ENCODE data around the gene GSG1L. TPM values are rescaled to one million over a fixed set of nuclear protein-coding genes. Genes with fewer than 3 reads are reported as not detected.

The GSG1L gene
- total and polyA plus RNA-seq, 9 of the 15 experiments (the other 6 are each of a cell fraction or from before 2014, with no cell fraction given): not detected

GRCh38 chr16:28090646-28091377 is 27.3 kb upstream of the GSG1L start (continued):
- TF ChIP-seq, protein P1, sequence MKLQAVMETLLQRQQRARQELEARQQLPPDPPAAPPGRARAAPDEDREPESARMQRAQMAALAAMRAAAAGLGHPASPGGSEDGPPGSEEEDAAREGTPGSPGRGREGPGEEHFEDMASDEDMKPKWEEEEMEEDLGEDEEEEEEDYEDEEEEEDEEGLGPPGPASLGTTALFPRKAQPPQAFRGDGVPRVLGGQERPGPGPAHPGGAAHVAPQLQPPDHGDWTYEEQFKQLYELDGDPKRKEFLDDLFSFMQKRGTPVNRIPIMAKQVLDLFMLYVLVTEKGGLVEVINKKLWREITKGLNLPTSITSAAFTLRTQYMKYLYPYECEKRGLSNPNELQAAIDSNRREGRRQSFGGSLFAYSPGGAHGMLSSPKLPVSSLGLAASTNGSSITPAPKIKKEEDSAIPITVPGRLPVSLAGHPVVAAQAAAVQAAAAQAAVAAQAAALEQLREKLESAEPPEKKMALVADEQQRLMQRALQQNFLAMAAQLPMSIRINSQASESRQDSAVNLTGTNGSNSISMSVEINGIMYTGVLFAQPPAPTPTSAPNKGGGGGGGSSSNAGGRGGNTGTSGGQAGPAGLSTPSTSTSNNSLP (IDR thresholded peaks at IDR 0.05; ENCODE audit: borderline replicate concordance, low read depth, low read length): no peak
- TF ChIP-seq MECOM (CRISPR knock-in tag; IDR thresholded peaks at IDR 0.05): no peak
- TF ChIP-seq KLF1 (tag; IDR thresholded peaks at IDR 0.05): no peak
- TF ChIP-seq ZNF165 (CRISPR knock-in tag; IDR thresholded peaks at IDR 0.05; ENCODE audit: borderline replicate concordance): no peak
- TF ChIP-seq, protein P2, sequence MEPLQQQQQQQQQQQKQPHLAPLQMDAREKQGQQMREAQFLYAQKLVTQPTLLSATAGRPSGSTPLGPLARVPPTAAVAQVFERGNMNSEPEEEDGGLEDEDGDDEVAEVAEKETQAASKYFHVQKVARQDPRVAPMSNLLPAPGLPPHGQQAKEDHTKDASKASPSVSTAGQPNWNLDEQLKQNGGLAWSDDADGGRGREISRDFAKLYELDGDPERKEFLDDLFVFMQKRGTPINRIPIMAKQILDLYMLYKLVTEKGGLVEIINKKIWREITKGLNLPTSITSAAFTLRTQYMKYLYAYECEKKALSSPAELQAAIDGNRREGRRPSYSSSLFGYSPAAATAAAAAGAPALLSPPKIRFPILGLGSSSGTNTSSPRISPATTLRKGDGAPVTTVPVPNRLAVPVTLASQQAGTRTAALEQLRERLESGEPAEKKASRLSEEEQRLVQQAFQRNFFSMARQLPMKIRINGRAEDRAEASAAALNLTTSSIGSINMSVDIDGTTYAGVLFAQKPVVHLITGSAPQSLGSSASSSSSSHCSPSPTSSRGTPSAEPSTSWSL (CRISPR knock-in tag; IDR thresholded peaks at IDR 0.05; ENCODE audit: borderline replicate concordance): no peak
- TF ChIP-seq EWSR1 (IDR thresholded peaks at IDR 0.05; ENCODE audit: borderline replicate concordance, low read depth, partially characterized antibody): no peak
- TF ChIP-seq, protein P3, sequence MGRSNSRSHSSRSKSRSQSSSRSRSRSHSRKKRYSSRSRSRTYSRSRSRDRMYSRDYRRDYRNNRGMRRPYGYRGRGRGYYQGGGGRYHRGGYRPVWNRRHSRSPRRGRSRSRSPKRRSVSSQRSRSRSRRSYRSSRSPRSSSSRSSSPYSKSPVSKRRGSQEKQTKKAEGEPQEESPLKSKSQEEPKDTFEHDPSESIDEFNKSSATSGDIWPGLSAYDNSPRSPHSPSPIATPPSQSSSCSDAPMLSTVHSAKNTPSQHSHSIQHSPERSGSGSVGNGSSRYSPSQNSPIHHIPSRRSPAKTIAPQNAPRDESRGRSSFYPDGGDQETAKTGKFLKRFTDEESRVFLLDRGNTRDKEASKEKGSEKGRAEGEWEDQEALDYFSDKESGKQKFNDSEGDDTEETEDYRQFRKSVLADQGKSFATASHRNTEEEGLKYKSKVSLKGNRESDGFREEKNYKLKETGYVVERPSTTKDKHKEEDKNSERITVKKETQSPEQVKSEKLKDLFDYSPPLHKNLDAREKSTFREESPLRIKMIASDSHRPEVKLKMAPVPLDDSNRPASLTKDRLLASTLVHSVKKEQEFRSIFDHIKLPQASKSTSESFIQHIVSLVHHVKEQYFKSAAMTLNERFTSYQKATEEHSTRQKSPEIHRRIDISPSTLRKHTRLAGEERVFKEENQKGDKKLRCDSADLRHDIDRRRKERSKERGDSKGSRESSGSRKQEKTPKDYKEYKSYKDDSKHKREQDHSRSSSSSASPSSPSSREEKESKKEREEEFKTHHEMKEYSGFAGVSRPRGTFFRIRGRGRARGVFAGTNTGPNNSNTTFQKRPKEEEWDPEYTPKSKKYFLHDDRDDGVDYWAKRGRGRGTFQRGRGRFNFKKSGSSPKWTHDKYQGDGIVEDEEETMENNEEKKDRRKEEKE (IDR thresholded peaks at IDR 0.05; ENCODE audit: borderline replicate concordance in 1 of 2, control insufficient read depth in 1 of 2, low read depth in 2 of 2, low read length in 1 of 2): no peak
- no peak for TF ChIP-seq TBL1XR1 (IDR thresholded peaks at IDR 0.05; ENCODE audit: low read length in 2 of 2)
- TF ChIP-seq NFIX (CRISPR knock-in tag; IDR thresholded peaks at IDR 0.05; ENCODE audit: low read depth): no peak

All from K562 (cell line).